Esophagus squamous epithelium (tissue), 5 donors: Measurements from ENCODE around the gene PRR33. TPM values are rescaled to one million over a fixed set of nuclear protein-coding genes. Genes with fewer than 3 reads are reported as not detected.

Experiments
- DNase-seq: peaks from one replicate; lab custom pipeline; 2025; lab: John Stamatoyannopoulos, UW
- H3K27ac ChIP-seq, 4 donors: fragments of 200-600 bp; sonication (generic); one replicate each; pipeline ENCODE4 v1.5.1; 2016 to 2019; ENCODE audit warnings: mild to moderate bottlenecking in 1 of 4
- H3K27me3 ChIP-seq, 4 donors: fragments of 200-600 bp; sonication (generic); 1 replicate in 3 of 4; 2 replicates in 1 of 4; pipeline versions ENCODE4 v1.5.1 to v1.6.0; 2017 to 2021; ENCODE audit warnings: antibody characterized with exemption in 1 of 4
- H3K36me3 ChIP-seq, 3 donors: fragments of 200-600 bp; sonication (generic); one replicate each; pipeline ENCODE4 v1.5.1; 2016 to 2019
- H3K4me1 ChIP-seq, 3 donors: fragments of 200-600 bp; sonication (generic); one replicate each; pipeline ENCODE4 v1.5.1; 2017 to 2019
- H3K4me3 ChIP-seq, 4 donors: fragments of 200-600 bp; sonication (generic); 1 replicate in 3 of 4; 2 replicates in 1 of 4; pipeline ENCODE4 v1.5.1; 2016 to 2019; ENCODE audit warnings: mild to moderate bottlenecking in 2 of 4, moderate library complexity in 1 of 4
- H3K9me3 ChIP-seq, 3 donors: fragments of 200-600 bp; sonication (generic); one replicate each; pipeline ENCODE4 v1.5.1; 2016 to 2019
- CTCF ChIP-seq, 6 experiments: fragments of 450-650 bp in 4 of 6; fragments of 200-600 bp in 2 of 6; sonication (generic) in 2 of 6; IDR thresholded peaks; one replicate each; pipeline ENCODE4 v1.5.1; 2016 to 2019; ENCODE audit warnings: antibody characterized with exemption in 6 of 6, mild to moderate bottlenecking in 4 of 6, moderate library complexity in 4 of 6
- POLR2A ChIP-seq, 4 donors: fragments of 450-650 bp; IDR thresholded peaks; one replicate each; pipeline ENCODE4 v1.6.1; 2017; ENCODE audit warnings: antibody characterized with exemption in 4 of 4, mild to moderate bottlenecking in 4 of 4, moderate library complexity in 3 of 4
- WGBS, 2 donors: methylation state at CpG; one replicate each; pipeline ENCODE4 v1.1.5; 2018; 5-methylcytosine and 5-hydroxymethylcytosine counted together
- intact Hi-C: fragments of 100-400 bp; cut with DNase I; formaldehyde crosslinking; loops from one replicate; pipeline ENCODE4 v1.15.0; 2022
- total RNA-seq, 4 donors: library from RNA; depleted of rRNA; stranded (reverse); fragments of >200 nt; gene quantifications; one replicate each; pipeline ENCODE4 v1.1.0, GENCODE V29; 2016
- donor health status: DM: yes; HTN: yes; CAD: no.

Gene PRR33
- total RNA-seq, 4 donors from 2014 or later = not detected

GRCh38 chr11:1906611-1907423, 15.1 kb upstream of the PRR33 start:
- TF ChIP-seq POLR2A (IDR thresholded peaks at IDR 0.05) (no peak), CTCF (IDR thresholded peaks at IDR 0.05) (no peak)
- Histone ChIP-seq H3K27ac (peak overlapping the region in 3 of 4 donors; percentile 5 to 42 (median 23)), H3K4me3 (no peak overlapping the region), H3K36me3 (no peaks in the 10 kb centered on the region), H3K27me3 (peaks cover 0 to 16% (median 0%) of the 10 kb centered on the region in 4 donors), H3K4me1 (peaks cover 0 to 15% (median 0%) of the 10 kb centered on the region in 3 donors), H3K9me3 (no peaks in the 10 kb centered on the region)
- WGBS, 2 donors = 58 to 78% methylated on average over 4 to 11 of the region's 14 CpGs
- intact Hi-C loops = no loop called here
- DNase-seq = no peak

GRCh38 chr11:1906181-1906580, 14.5 kb upstream of the PRR33 start:
- WGBS, 2 donors = 36 to 44% methylated on average over 5 of the region's 5 CpGs
- no peak for DNase-seq
- peaks cover 0 to 16% (median 0%) of the 10 kb centered on the region in 4 donors for H3K27me3 ChIP-seq
- H3K4me3 ChIP-seq = no peak overlapping the region
- TF ChIP-seq CTCF (IDR thresholded peaks at IDR 0.05) (no peak), POLR2A (IDR thresholded peaks at IDR 0.05) (no peak)
- H3K9me3 ChIP-seq = no peaks in the 10 kb centered on the region
- peak overlapping the region in 2 of 4 donors; percentile 5 to 23 for H3K27ac ChIP-seq
- H3K4me1 ChIP-seq = peaks cover 0 to 15% (median 0%) of the 10 kb centered on the region in 3 donors
- no peaks in the 10 kb centered on the region for H3K36me3 ChIP-seq
- intact Hi-C loops = no loop called here

GRCh38 chr11:1899686-1900085, 8.0 kb upstream of the PRR33 start:
- Histone ChIP-seq H3K27ac (no peak overlapping the region), H3K4me1 (no peaks in the 10 kb centered on the region), H3K27me3 (peaks cover 0 to 5% (median 0%) of the 10 kb centered on the region in 4 donors), H3K4me3 (no peak overlapping the region), H3K9me3 (no peaks in the 10 kb centered on the region), H3K36me3 (no peaks in the 10 kb centered on the region)
- 70 to 75% methylated on average over 5 of the region's 5 CpGs for WGBS, 2 donors
- TF ChIP-seq POLR2A (IDR thresholded peaks at IDR 0.05) = no peak
- no peak for TF ChIP-seq CTCF (IDR thresholded peaks at IDR 0.05)
- intact Hi-C loops = no loop called here
- DNase-seq = no peak

GRCh38 chr11:1899090-1899489, 7.4 kb upstream of the PRR33 start:
- intact Hi-C loops = no loop called here
- no peaks in the 10 kb centered on the region for H3K4me1 ChIP-seq
- no peak overlapping the region for H3K4me3 ChIP-seq
- peaks cover 0 to 5% (median 0%) of the 10 kb centered on the region in 4 donors for H3K27me3 ChIP-seq
- H3K36me3 ChIP-seq = no peaks in the 10 kb centered on the region
- H3K9me3 ChIP-seq = no peaks in the 10 kb centered on the region
- 85 to 91% methylated on average over 2 to 4 of the region's 4 CpGs for WGBS, 2 donors
- DNase-seq = no peak
- TF ChIP-seq CTCF (IDR thresholded peaks at IDR 0.05) (no peak), POLR2A (IDR thresholded peaks at IDR 0.05) (no peak)
- H3K27ac ChIP-seq = no peak overlapping the region

GRCh38 chr11:1896923-1897322, 5.2 kb upstream of the PRR33 start:
- 61 to 71% methylated on average over 12 of the region's 12 CpGs for WGBS, 2 donors
- intact Hi-C loops = no loop called here
- H3K27ac ChIP-seq = no peak overlapping the region

More at GRCh38 chr11:1896923-1897322, 5.2 kb upstream of the PRR33 start:
- H3K9me3 ChIP-seq = no peaks in the 10 kb centered on the region
- H3K4me1 ChIP-seq = no peaks in the 10 kb centered on the region
- no peak overlapping the region for H3K4me3 ChIP-seq
- no peak for DNase-seq
- H3K27me3 ChIP-seq = peaks cover 0 to 5% (median 0%) of the 10 kb centered on the region in 4 donors
- TF ChIP-seq CTCF (IDR thresholded peaks at IDR 0.05) = no peak
- no peak for TF ChIP-seq POLR2A (IDR thresholded peaks at IDR 0.05)
- H3K36me3 ChIP-seq = no peaks in the 10 kb centered on the region
